ENCODE measurements around the gene WT1. TPM values are rescaled to one million over a fixed set of nuclear protein-coding genes. Genes with fewer than 3 reads are reported as not detected.

The WT1 gene
- total and polyA plus RNA-seq, 2 of the 8 experiments (the other 6 are each of a cell fraction or from before 2014, with no cell fraction given) = 0.05 to 0.17 TPM

- TF ChIP-seq MAX (IDR thresholded peaks at IDR 0.05) = no peak
- no peak for TF ChIP-seq POLR2AphosphoS5 (IDR thresholded peaks at IDR 0.05; ENCODE audit: low read depth, low read length)
- no peak for TF ChIP-seq JUN (IDR thresholded peaks at IDR 0.05; ENCODE audit: low read depth, low read length)
- no peak for TF ChIP-seq BRCA1 (IDR thresholded peaks at IDR 0.05; ENCODE audit: low read depth, low read length)
- no peak for TF ChIP-seq KDM1A (IDR thresholded peaks at IDR 0.05; ENCODE audit: borderline replicate concordance, low read length)
- no peak for TF ChIP-seq EZH2 (IDR thresholded peaks at IDR 0.05; ENCODE audit: low read depth, low read length, severe bottlenecking)
- TF ChIP-seq ATF3 (IDR thresholded peaks at IDR 0.05; ENCODE audit: insufficient read depth, low read depth, low read length) = no peak
- TF ChIP-seq MAFK (IDR thresholded peaks at IDR 0.05; ENCODE audit: low read depth, low read length) = no peak
- no peak for TF ChIP-seq ZNF274 (IDR thresholded peaks at IDR 0.05; ENCODE audit: borderline replicate concordance, extremely low read depth, low read length)
- Histone ChIP-seq H2BK120ac (replicated peaks; ENCODE audit: low read depth, low read length) (no peak overlapping the region), H4K8ac (ENCODE audit: extremely low read depth, insufficient read depth, low read length) (no peak overlapping the region), H2BK12ac (ENCODE audit: low read depth, low read length) (no peak overlapping the region), H3K4me1 (replicated peaks in 1 of 4; ENCODE audit: control insufficient read depth in 3 of 4, insufficient read depth in 4 of 4, low read length in 3 of 4) (peaks cover 0 to 2% (median 0%) of the 10 kb centered on the region in 4 experiments; a peak in 1 of 7 replicates), H3K79me1 (ENCODE audit: low read depth, low read length) (no peaks in the 10 kb centered on the region), H3K14ac (ENCODE audit: insufficient read length) (no peak overlapping the region), H3K9ac (replicated peaks in 1 of 4; ENCODE audit: extremely low read depth in 1 of 4, low read depth in 3 of 4, low read length in 3 of 4) (no peak overlapping the region), H3K18ac (ENCODE audit: extremely low read depth, low read length) (no peak overlapping the region), H2AFZ (ENCODE audit: low read length) (no peak overlapping the region), H2BK5ac (ENCODE audit: low read depth, low read length) (no peak overlapping the region), H3K23me2 (ENCODE audit: low read depth, low read length) (no peaks in the 10 kb centered on the region), H3K27ac (ENCODE audit: low read depth, low read length) (no peak overlapping the region), H2AK5ac (ENCODE audit: low read depth, low read length) (no peak overlapping the region), H4K20me1 (replicated peaks in 1 of 2; ENCODE audit: control insufficient read depth in 1 of 2, insufficient read depth in 2 of 2, low read length in 2 of 2) (no peaks in the 10 kb centered on the region), H4K5ac (ENCODE audit: insufficient read length, low read depth, low read length) (no peak overlapping the region), H3K56ac (replicated peaks; ENCODE audit: insufficient read length, low read depth, low read length) (no peak overlapping the region), H3K4ac (replicated peaks; ENCODE audit: insufficient read length, low read depth, low read length) (no peak overlapping the region), H3K36me3 (ENCODE audit: control insufficient read depth in 2 of 4, insufficient read depth in 4 of 4, low read length in 3 of 4) (no peaks in the 10 kb centered on the region), H4K91ac (replicated peaks; ENCODE audit: insufficient read length, low read length) (no peak overlapping the region), H3K79me2 (ENCODE audit: control insufficient read depth in 1 of 2, insufficient read depth in 2 of 2, low read length in 2 of 2) (no peaks in the 10 kb centered on the region), H3K27me3 (replicated peaks in 1 of 4; ENCODE audit: control insufficient read depth in 3 of 4, extremely low read depth in 1 of 4, insufficient read depth in 3 of 4, low read length in 3 of 4) (peaks cover 0 to 3% (median 0%) of the 10 kb centered on the region in 4 experiments; a peak in 2 of 7 replicates), H2BK20ac (ENCODE audit: low read length) (no peak overlapping the region), H3K23ac (ENCODE audit: insufficient read length) (no peak overlapping the region), H3K9me3 (ENCODE audit: insufficient read depth in 2 of 2, low read depth in 1 of 2, low read length in 1 of 2) (no peaks in the 10 kb centered on the region), H3K4me3 (ENCODE audit: extremely low read depth in 1 of 4, insufficient read depth in 2 of 4, low read depth in 3 of 4, low read length in 4 of 4) (no peak overlapping the region), H2BK15ac (ENCODE audit: low read length) (no peak overlapping the region), H3K4me2 (ENCODE audit: insufficient read depth in 1 of 2, low read depth in 2 of 2, low read length in 2 of 2) (no peak overlapping the region)
- 77% methylated on average over 8 of the region's 8 CpGs; no CpG with 5 or more reads in 1 of the 2 experiments for WGBS, 2 experiments (ENCODE audit: extremely low coverage in 1 of 2, insufficient coverage in 1 of 2, insufficient read length in 1 of 2, insufficient replicate concordance in 2 of 2, low coverage in 1 of 2, low lambda C conversion rate in 2 of 2, missing lambda C conversion rate in 1 of 2)
- CTCF ChIA-PET (ENCODE audit: partially characterized antibody) = interaction anchor here (0.6 to 3.4 kb wide), 29 partner anchors 9 to 292 kb away, joined by 3 to 42 read pairs (median 5); partner anchors contain the start of gene WT1
- FAIRE-seq (no peak), DNase-seq (ENCODE audit: low read depth in 1 of 2, low spot score in 2 of 2) (no peak)
- POLR2A ChIA-PET (ENCODE audit: partially characterized antibody) = interaction anchor here (0.8 to 1.0 kb wide), 2 partner anchors 13 to 201 kb away, joined by 3 read pairs; no protein-coding TSS in a partner anchor
These were observed 48.5 kb downstream of the WT1 start for GRCh38 chr11:32386770-32387377.

All from H1 (cell line).